Endothelial cell of umbilical vein (primary cell): Measurements from ENCODE around the gene ACTL8.

ENCODE experiments used
- POLR2A ChIP-seq: IDR thresholded peaks from 2 replicates; pipeline ENCODE4 v1.6.1; 2012; ENCODE audit warnings: low read depth, mild to moderate bottlenecking, control low read depth, low read length
- TF ChIP-seq, protein P1 (sequence below), 2 donors: IDR thresholded peaks; 1 replicate in 1 of 2; 2 replicates in 1 of 2; pipeline ENCODE4 v1.5.1; 2011; ENCODE audit warnings: low read length in 2 of 2, mild to moderate bottlenecking in 2 of 2, moderate library complexity in 2 of 2, control low read depth in 1 of 2, inconsistent platforms in 1 of 2, low read depth in 1 of 2; ENCODE audit not compliant: insufficient read depth in 1 of 2; ENCODE audit errors: extremely low read depth in 1 of 2

DNA sequence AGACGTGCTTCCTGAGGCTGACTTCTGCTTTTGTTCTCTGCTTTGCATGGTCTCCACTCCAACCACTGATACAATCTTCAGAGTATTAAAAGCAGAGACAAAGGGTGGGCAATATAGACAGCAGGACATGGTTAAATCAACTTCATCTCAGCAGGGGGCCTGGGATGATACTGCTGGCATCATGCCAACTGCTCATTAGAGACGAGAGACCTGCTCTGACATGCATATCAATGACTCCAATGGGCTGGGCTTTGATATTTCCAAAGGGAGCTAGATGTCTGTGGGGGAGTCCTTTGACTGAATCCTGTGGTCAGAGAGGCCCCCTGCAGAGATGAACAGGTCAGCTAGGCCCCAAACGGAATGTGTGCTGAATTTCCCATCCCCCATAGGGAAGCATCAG lies 106.6 kb downstream of the ACTL8 start:
- TF ChIP-seq POLR2A: no peak
- TF ChIP-seq, protein P1, sequence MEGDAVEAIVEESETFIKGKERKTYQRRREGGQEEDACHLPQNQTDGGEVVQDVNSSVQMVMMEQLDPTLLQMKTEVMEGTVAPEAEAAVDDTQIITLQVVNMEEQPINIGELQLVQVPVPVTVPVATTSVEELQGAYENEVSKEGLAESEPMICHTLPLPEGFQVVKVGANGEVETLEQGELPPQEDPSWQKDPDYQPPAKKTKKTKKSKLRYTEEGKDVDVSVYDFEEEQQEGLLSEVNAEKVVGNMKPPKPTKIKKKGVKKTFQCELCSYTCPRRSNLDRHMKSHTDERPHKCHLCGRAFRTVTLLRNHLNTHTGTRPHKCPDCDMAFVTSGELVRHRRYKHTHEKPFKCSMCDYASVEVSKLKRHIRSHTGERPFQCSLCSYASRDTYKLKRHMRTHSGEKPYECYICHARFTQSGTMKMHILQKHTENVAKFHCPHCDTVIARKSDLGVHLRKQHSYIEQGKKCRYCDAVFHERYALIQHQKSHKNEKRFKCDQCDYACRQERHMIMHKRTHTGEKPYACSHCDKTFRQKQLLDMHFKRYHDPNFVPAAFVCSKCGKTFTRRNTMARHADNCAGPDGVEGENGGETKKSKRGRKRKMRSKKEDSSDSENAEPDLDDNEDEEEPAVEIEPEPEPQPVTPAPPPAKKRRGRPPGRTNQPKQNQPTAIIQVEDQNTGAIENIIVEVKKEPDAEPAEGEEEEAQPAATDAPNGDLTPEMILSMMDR (IDR thresholded peaks at IDR 0.05; ENCODE audit: extremely low read depth in 1 of 2, insufficient read depth in 1 of 2, low read depth in 1 of 2, low read length in 2 of 2): no peak
